GM21619 (cell line): Measurements from ENCODE around the gene HCN4.

ENCODE experiments used
- ATAC-seq: cut with Tn5 transposase; IDR thresholded peaks from one replicate; pipeline ENCODE4 v1.9.1; 2021; ENCODE audit not compliant: unreplicated experiment

HCN4 gene

DNA sequence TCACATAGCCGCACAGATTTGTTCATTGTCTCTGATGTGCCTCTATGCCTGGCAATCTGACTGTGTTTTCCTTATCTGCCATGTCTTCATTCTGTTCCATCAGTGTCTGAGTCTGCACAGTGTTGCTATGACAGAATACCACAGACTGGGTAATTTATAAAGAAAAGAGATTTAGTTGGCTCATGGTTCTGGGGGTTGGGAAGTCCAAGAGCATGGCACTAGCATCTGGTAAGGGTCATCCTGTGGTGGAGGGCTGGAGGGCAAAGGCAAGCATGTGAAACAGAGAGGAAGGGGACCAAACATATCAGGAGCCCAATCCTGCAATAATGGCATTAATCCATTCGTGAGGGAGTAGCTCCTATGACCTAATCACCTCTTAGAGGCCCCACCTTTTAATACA lies 11.9 kb upstream of the HCN4 start:
- ATAC-seq, result no peak

DNA sequence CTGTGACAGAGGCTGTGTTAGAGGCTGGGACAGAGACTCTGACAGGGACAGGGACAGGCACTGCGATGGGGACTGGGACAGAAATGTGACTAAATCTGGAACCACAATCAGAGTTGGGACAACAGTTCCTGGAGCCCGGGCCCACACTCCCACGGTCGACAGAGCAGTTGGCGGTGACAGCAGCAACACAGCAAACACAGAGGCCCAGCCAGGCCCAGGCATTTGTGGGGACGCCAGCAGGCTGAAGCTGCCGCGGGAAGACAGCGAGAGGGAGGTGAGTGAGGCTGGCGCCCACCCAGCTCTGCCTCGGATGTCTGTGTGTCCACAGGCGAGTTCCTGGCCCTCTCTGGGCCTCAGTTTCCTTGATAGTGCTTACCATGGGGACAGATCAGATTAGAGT lies 9.3 kb upstream of the HCN4 start:
- ATAC-seq, result no peak

DNA sequence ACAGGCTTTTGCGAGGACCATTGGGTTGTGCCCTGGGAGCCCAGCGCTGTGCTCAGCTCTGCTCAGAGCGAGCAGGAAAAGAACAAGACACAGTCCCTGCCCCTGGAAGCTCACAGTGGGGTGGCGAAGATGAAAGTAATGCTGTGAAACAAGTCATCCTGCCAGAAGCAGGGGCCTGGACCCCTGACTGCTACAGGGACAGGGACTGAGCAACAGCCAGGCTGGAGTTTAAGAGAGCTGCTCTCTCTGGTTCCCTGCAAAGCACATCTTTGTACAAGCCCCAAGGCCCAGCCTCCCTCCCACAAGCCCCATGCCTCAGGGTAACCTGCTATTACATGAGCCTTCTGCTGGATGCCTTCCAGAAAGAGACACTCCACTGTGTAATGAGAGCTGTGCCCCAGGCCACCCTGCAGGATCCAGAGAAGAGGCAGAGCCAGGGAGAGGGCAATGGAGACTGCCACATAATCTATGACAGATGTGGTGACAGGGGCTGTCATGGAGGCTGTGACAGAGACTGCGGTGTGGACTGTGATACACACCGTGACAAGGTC lies 7.1 kb upstream of the HCN4 start:
- no peak for ATAC-seq

DNA sequence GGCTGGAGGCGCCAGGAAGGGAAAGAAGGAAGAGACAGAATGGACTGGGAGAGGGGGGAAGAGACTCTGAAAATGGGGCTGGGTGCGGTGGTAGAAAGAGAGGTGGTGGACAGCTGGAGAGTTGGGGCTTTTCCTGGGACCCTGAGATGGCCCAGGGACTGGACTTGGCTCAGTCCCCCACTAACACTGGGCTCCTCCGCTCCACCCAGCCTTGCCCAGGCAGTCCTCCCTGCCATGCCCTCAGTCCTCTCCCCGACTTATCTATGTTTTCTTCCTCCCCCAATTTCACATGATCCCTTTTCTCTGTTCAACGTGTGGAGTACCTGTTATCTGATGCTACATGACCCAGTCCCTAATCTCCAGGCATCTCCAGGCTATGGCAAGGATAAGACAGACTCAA lies 6.3 kb upstream of the HCN4 start:
- ATAC-seq, result no peak

DNA sequence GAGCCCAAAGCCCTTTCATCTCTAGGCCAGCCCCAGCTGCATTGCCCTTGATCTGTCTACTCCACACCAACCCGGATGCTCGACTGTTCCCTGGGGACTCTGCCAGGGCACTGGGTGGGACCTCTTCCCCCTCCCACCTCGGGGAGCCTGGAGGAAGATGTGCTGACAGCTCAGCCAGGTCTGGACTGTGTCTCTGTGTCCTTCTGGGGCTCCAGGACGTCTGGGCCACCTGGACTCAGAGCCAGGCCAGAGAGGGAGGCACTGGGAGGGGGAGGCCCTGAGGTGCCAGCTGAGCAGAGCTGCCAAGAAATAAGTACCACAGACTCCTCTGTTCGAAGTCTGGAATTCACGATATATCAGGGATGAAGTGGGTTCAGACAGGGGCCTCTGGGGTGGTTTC lies 5.8 kb upstream of the HCN4 start:
- ATAC-seq, result no peak

DNA sequence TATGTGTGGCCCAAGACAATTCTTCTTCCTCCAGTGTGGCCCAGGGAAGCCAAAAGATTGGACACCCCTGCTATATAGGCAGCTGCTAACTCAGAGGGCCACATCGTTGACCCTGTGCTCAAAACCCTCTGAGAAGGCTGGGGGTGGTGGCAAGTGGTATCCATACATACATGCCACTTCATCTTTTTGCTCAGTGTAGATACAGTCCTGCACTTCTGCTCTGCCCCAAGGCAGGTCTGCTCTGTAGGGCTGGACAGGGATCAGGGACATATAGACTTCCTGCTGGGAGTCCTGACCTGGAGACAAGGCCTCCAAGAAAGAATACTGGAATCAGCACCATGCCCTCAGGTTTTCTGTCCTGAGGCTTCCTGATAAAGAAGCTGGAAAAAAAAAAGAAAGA lies 4.5 kb upstream of the HCN4 start:
- no peak for ATAC-seq

DNA sequence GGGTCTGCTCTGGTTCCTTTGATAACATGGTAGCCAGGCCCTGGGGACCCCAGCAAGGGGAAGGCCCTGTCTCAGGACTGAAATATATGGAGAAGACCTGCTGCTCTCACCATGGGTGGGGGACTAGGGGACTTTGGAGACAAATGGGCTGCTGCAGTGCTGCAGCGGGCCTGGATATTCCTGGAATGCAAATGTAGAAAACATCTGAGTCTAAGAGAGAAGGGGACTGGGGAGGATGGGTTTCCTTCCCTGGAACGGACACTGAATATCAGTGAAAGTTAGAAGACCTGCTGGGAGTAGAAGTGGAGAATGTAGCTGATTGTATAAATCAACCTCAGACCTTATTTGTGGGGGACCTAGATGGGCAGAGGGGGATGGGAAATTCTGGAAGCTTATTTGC lies 3.1 kb upstream of the HCN4 start:
- no peak for ATAC-seq

DNA sequence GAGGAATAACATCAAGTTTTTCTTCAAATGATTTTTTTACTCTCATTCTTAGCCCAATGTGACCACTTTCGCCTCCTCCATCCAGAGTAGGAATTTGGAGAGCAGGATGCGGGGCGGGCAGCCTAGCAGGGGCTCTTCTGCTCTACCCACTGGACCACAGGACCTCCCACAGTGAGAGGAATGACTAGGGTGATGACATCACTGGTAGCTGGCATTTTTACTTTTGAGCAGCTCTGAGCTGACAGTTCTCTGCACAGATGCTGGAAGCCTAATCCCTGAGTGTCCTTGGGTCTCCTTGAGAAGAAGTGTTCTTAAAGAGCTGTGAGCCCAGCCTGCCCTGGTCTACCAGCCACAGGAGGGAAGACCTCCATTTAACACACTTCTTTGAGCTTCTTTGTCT lies 1.4 kb upstream of the HCN4 start:
- ATAC-seq, result no peak

DNA sequence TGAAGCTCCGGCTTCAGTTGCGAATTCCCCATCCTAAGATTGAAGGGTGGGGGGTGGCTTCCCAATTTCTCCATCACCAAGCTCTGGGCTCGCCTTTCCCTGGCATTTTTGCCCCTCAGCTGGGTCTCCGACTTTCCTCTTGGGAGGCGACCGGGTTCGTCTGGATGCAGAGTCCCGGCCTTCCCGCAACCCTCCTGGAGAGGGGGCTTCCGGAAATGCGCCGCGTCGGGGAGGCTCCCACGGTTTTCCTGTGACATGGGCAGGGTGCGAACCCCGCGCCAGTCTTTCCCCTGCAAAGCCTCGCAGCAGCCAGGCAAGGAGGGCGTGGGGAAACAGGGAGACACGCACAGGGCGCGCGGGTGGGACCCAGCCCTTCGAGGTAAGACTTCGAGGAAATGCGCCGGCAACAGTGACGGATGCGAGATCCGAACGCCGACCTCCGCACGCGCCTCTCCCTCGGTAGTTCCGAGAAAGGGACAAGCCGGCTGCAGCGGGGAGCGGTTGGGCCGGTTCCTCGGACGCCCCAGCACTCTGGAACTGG lies 466 bp upstream of the HCN4 start:
- ATAC-seq, result no peak

DNA sequence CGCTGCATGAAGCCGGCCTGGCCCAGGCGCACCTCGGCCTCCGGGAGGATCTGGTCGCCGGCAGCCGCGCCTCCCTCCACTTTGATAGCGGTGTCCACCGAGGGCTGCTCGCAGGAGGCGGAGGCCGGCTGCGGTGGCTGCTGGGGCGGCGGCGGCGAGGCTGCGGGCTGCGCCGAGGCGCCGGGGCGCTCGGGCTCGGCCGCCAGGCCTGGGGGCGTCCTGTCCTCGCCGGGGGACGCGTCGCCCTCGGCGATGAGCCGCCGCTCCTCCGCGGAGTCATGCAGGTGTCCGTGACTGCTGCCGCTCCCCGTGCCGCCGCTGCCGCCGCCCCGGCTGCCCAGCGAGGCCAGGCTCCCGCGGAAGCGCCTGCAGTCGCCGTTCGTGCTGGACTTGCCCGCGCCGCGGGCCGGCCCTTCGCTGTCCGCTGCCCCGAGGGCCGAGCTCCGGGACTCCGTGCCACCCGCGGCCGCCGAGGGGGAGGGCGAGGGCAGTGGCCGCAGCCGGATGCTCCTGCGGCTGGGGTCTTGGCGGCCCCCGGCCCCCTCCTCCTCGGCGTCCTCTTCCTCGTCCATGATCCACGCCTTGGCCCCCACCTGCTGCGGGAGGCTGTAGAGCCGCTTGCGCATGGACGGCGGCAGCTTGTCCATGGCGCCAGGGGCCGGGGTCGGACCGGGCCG lies 996 bp downstream of the HCN4 start:
- no peak for ATAC-seq

DNA sequence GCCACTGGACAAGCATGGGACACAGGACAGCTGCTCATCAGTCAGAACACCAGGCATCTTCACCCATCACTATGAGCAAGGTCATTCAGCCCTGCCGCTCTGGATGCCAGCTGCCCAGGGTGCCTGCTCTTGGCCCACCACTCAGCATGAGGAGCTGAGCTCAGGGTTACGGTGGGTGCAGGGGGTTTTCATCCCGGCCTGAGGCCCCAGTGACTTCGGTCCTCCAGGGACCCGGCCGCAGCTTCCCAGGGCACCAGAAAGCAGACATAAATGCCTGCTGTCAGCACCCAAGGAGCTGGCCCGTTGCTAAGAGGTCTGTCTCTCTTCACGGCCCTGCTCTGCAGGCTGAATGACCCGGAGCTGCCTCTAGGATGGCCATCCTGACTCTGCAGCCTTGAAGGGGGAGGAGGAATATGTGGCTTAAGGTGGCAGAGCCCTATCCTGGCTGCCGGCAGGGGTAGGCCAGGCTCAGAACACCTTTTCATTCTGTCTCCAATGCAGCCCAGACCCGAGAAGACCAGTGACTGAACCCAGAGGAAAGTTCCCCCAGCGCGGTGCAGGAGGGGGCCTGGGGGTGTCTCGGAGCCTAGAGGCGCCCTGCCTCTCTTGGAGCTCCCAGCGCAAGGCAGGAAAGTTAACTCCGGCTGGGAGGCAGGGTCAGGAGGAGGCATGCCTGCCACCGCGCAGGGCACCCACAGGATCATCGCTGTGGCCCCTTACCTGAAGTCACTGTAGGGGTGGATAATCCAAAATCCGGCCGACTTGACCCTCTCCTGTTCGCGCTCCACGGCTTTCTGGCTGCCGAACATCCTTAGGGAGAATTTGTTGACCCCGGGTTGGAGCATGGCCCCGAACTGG lies 1.8 kb downstream of the HCN4 start:
- ATAC-seq, result no peak

DNA sequence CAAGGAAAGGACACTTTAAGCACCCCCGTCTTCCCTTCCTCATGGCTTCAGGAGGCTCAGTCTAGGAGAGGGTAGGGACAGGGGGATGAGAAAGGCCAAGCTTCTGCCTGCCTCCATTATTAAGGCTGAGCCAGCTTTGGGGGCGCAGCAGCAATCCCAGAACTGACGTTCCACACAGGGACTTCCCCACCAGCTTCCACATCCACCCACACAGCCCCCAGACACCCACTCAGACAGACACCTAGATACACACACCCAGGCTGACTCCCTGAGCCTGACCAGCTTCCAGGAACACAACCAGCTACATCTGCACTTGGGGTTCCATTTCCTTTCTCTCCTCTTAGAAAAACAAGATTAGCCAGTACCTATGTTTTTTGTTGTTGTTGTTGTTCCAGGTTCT lies 4.7 kb downstream of the HCN4 start:
- ATAC-seq, result no peak

DNA sequence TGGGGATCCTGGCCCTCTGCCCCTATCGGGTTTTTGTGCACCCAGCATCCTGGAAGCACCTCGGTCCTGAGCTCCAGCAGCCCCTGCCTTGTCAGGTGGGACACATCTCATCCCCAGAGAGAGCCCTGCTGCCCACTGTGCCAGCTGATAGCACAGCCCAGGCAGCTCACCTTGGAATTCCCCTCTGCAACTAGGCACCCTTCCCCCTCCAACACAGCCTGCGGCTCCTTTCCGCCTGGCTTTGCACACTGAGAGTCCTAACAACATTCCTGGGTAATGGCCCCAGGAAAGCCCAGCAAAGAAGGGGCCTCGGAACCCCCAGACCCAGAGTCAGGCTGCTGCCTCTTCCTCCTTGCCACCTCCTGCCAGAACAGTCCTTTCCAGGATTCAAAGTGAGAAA lies 5.9 kb downstream of the HCN4 start:
- ATAC-seq, result no peak

DNA sequence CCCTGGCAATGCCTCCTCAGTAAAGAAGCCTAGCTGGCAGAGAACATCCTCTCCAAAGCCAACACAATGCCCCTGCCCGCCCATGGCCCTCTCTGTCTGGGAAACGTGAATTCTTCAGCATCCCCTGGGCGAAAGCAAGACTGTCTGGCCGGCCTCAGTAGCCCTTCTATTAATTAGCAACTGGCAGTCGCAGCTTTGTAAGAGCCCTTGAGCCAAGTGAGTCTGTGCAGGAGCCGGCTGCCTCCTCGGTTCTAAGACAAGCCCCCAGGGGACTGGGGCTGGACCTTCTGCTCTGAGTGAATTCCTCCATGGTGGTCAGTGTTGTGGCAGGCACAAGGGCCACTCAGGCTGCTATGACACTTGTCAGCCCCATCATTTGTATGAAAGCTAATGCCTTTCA lies 7.4 kb downstream of the HCN4 start:
- no peak for ATAC-seq

DNA sequence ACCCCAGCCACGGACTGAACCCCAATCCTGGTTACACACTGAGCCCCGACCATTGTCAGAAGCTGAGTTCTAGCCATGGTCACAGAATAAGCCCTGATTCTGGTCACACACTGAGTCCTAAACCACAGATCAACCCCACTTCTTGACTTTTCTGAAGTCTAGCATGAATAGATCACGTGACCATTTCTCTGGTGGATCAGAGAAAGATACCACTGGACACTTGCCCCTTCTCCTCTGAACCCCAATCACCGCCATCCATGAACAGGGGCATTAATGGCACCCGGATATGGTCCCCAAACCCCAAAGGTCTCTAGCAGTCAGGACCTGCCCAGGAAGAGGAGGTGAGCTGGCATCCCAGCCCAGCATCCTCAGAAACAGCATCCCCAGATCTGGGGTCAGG lies 9.1 kb downstream of the HCN4 start:
- no peak for ATAC-seq

DNA sequence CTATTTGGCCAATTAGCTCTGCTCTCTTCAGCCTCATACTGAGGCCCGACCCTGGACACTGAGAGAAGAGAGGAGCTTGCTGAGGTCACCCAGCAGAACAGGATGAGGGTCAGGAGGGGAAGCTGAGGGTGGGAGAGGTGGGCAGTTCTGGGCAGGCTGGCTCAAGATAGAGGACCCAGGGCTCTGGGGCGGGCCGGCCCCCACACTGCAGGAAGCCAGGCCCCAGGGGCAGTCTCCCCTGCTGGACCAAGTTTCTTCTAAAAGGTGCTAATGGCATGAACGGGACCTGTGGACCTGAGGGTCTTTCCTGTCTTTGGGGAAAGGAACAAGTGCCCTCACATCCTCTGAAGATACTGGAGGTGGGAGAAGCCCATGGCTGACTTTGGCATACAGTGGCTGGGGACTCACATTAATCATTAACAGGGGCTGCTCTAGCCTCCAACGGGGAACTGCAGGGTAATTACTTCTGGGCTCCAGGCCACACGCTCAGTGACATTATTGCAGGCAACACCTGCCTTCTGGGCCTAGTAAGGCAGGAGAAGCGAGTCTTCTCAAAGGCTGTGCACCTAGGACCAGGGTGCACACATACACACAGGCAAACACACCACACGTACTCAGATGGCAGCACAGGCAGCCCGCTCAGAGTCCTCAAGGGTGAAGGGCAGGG lies 10.6 kb downstream of the HCN4 start:
- no peak for ATAC-seq

DNA sequence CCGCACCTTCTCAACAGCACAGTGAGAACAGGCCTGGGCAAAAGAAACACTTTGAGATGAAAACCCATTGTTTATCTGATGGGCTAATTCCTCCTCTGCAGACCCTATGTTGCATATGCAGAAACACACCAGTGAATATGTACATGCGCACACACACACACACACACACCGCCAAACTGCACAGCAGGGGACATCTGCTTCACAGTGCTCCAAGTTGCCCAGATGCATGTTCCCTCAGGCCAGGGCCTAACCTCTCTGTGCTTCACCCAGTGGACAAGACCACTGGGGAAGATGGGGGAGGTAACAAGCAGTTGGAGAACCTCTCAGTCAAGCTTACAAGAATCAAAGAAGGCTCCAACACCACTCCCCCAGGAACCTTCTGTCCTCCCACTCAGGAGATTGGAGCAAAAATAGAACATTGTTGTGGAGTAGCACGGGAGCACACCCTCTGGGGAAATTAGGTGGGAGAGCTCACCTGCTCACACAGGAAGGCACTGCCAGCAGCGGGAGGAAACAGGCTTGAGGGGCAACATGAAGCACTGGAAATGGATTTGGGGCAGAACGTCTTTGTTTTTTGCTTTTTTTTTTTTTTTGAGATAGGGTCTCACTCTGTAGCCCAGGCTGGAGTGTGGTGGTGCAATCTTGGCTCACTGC lies 13.0 kb downstream of the HCN4 start:
- ATAC-seq, result no peak

DNA sequence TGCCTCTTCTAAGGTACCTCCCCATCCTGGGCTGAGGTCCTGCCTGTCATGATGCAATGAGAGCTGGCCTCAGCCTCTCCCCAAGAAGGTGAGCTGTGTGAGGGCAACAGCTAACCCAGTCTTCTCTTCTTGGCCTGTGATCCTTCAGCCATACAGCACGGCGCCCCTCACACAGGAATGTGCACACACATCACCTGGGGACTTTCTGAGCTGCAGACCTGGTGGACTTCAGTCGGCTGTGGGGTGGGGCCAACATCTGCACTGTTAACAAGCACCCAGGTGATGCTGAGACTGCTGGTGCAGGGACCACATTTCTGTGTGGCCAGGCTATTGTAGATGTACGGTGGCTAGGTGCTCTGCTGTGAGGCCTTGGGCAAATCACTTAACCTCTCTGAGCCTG lies 14.5 kb downstream of the HCN4 start:
- no peak for ATAC-seq

DNA sequence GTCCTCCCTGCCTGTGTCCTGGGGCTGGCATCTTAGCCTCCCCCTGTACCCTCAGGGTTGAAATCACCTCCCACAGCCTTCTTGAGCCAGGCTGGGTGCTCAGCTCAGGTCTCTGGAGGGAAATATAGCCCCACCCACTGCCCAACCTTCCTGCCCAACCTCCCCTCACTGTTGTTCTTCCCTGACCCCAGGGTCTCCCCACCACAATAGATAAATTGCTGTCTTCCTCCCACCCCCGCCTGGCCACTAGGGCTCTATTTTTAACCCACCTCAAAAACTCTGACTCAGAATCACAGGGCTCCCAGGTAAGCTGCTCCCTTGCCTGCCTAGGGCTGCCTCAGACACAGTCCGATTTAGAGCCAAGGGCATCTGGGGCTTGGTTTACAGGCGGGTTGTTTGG lies 15.0 kb downstream of the HCN4 start:
- no peak for ATAC-seq

DNA sequence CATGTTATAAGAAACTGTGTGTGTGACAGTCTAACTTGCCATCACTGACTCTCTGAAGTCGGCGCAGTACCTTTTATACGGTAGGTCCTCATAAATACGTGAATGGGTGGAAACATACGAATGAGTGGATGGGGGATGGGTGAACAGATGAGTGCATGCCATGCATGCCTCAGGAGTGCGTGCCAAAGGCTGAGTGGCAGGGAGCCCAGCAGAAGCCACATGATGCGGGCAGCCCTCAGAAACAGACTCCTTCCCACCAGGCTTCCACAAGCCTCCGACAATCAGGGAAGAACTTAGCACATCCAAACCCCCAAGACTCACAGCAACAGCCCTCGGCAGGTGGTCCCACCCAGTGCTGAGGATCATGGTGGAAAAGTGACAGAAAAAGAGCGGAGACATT lies 16.7 kb downstream of the HCN4 start:
- no peak for ATAC-seq

DNA sequence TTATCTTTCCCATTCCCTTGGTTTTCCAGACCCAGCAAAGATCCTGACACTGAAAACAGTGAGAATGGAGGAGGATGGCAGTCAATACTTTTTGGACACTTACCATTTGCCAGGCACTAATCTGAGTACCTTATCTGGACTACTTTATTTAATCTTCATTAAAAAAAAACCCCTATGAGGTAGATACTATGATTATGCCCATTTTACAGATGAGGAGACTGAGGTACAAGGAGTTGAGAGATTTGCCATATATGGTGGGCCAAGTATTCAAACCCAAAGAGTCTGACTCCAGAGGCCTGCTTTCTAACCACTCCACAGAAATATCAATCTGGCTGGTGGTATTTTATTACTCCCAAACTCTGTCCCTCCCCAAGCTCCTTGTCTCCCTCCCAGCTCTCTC lies 19.6 kb downstream of the HCN4 start:
- ATAC-seq, result no peak
